Measurements from ENCODE around the gene COL8A2.

DNA sequence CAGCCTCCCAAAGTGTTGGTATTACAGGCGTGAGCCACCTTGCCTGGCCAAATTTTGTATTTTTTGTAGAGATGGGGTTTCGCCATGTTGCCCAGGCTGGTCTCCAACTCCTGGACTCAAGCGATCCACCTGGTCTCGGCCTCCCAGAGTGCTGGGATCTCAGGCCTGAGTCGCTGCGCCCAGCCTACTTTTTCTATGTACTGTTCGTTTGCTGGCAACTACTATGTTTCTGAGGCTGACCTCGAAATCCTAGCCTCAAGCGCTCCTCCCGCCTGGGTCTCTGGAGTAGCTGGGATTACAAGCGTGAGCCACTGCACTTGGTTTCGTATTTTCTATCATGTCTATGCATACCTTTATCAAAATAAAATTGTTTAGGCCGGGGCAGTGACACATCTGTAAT lies 41.8 kb downstream of the COL8A2 start:
- TF ChIP-seq, protein P1, sequence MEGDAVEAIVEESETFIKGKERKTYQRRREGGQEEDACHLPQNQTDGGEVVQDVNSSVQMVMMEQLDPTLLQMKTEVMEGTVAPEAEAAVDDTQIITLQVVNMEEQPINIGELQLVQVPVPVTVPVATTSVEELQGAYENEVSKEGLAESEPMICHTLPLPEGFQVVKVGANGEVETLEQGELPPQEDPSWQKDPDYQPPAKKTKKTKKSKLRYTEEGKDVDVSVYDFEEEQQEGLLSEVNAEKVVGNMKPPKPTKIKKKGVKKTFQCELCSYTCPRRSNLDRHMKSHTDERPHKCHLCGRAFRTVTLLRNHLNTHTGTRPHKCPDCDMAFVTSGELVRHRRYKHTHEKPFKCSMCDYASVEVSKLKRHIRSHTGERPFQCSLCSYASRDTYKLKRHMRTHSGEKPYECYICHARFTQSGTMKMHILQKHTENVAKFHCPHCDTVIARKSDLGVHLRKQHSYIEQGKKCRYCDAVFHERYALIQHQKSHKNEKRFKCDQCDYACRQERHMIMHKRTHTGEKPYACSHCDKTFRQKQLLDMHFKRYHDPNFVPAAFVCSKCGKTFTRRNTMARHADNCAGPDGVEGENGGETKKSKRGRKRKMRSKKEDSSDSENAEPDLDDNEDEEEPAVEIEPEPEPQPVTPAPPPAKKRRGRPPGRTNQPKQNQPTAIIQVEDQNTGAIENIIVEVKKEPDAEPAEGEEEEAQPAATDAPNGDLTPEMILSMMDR (IDR thresholded peaks at IDR 0.05) = no peak
- TF ChIP-seq POLR2AphosphoS5 (IDR thresholded peaks at IDR 0.05) (no peak), POLR2A (IDR thresholded peaks at IDR 0.05) (no peak)

Data from prostate gland (tissue), 2 donors.